SK-N-SH treated with all-trans-retinoic acid at 6 μM for 48 hours (cell line): Measurements from ENCODE around the gene ITLN1.
"Not testable (repeated sequence)": the region's sequence is repeated elsewhere in the genome, so short reads cannot be mapped to it uniquely, and the experiment has no call there.

ENCODE experiments used
- CREB5 ChIP-seq: fragments of 250-450 bp; sonication (Bioruptor Pico); IDR thresholded peaks from 2 replicates; pipeline ENCODE4 v1.5.1; 2020; ENCODE audit warnings: low read depth, mild to moderate bottlenecking, moderate library complexity
- ZNF8 ChIP-seq: fragments of 450-650 bp; formaldehyde crosslinking; IDR thresholded peaks from 2 replicates; pipeline ENCODE4 v1.5.0; 2020; ENCODE audit warnings: mild to moderate bottlenecking, moderate library complexity
- TF ChIP-seq, protein P1 (sequence below): fragments of 250-450 bp; sonication (Bioruptor Pico); IDR thresholded peaks from 2 replicates; pipeline ENCODE4 v1.8.0; 2020; ENCODE audit warnings: mild to moderate bottlenecking, moderate library complexity, borderline replicate concordance

DNA sequence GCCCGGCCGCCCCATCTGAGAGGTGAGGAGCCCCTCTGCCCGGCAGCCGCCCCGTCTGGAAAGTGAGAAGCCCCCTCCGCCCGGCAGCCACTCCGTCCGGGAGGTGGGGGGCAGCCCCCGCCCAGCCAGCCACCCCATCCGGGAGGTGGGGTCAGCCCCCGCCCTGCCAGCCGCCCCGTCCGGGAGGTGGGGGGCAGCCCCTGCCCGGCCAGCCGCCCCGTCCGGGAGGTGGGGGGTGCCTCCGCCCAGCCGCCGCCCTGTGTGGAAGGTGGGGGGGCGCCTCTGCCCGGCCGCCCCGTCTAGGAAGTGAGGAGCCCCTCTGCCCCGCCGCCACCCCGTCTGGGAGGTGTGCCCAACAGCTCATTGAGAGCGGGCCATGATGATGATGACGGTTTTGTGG is 48.3 kb upstream of the ITLN1 start:
- TF ChIP-seq ZNF8, CREB5 (CRISPR knock-in tag): not testable (repeated sequence)
- TF ChIP-seq, protein P1, sequence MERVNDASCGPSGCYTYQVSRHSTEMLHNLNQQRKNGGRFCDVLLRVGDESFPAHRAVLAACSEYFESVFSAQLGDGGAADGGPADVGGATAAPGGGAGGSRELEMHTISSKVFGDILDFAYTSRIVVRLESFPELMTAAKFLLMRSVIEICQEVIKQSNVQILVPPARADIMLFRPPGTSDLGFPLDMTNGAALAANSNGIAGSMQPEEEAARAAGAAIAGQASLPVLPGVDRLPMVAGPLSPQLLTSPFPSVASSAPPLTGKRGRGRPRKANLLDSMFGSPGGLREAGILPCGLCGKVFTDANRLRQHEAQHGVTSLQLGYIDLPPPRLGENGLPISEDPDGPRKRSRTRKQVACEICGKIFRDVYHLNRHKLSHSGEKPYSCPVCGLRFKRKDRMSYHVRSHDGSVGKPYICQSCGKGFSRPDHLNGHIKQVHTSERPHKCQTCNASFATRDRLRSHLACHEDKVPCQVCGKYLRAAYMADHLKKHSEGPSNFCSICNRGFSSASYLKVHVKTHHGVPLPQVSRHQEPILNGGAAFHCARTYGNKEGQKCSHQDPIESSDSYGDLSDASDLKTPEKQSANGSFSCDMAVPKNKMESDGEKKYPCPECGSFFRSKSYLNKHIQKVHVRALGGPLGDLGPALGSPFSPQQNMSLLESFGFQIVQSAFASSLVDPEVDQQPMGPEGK (CRISPR knock-in tag): not testable (repeated sequence)
